ENCODE measurements around the gene NEGR1. TPM values are rescaled to one million over a fixed set of nuclear protein-coding genes. Genes with fewer than 3 reads are reported as not detected.

Gene NEGR1
- total and polyA plus RNA-seq, 2 experiments from 2014 or later: 0.57 to 0.94 TPM

DNA sequence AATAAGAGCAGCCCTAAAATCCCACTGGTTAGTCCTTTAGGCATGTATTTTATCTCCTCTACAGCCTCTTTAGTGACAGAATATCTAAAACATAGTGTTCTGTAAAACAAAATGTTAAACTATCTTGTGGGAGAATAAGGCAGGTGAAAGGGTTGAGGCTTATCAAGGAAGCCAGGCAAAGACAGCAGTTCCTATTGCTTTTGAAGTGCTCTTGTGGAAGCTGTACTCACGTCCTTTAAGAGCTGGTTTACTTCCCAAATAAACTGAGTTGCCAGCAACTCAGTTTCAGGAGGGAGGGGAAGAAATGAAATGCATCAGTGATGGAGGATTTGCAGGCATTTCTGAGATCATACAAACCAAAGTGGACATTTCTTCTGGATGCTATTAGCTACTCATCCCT lies 671.9 kb downstream of the NEGR1 start:
- Histone ChIP-seq H3K27ac (ENCODE audit: low read depth) (no peak overlapping the region), H3K36me3 (ENCODE audit: insufficient read depth) (no peaks in the 10 kb centered on the region), H3K27me3 (ENCODE audit: insufficient read depth) (no peaks in the 10 kb centered on the region), H3K9me2 (ENCODE audit: insufficient read depth) (0 out of 2 replicates have a peak, but pooled peaks cover 3% of the 10 kb centered on the region), H3K4me3 (no peak overlapping the region), H3K79me2 (replicated peaks; ENCODE audit: insufficient read depth) (no peaks in the 10 kb centered on the region), H3F3A (replicated peaks; ENCODE audit: low read depth) (no peaks in the 10 kb centered on the region), H3K4me2 (no peak overlapping the region), H4K20me1 (replicated peaks; ENCODE audit: insufficient read depth) (no peaks in the 10 kb centered on the region), H2AFZ (no peak overlapping the region), H3K4me1 (ENCODE audit: insufficient read depth) (no peaks in the 10 kb centered on the region)
- Mint-ChIP-seq H3K4me1 (peaks cover 2% of the 10 kb centered on the region; the same call in 1 of the 3 replicates), H3K9me3 (peaks cover 2% of the 10 kb centered on the region), H3K27me3 (ENCODE audit: insufficient read depth, low read depth, poor library complexity) (no peaks in the 10 kb centered on the region), H3K4me3 (no peak overlapping the region), H3K36me3 (ENCODE audit: low read depth) (peaks cover 3% of the 10 kb centered on the region; the same call in 1 of the 3 replicates), H3K27ac (no peak overlapping the region)
- TF ChIP-seq EZH2 (IDR thresholded peaks at IDR 0.05; ENCODE audit: low read depth, unreplicated experiment): no peak
- TF ChIP-seq EZH2phosphoT487 (IDR thresholded peaks at IDR 0.05; ENCODE audit: unreplicated experiment): no peak
- TF ChIP-seq ZNF114 (CRISPR knock-in tag; IDR thresholded peaks at IDR 0.05): no peak
- TF ChIP-seq, protein P1, sequence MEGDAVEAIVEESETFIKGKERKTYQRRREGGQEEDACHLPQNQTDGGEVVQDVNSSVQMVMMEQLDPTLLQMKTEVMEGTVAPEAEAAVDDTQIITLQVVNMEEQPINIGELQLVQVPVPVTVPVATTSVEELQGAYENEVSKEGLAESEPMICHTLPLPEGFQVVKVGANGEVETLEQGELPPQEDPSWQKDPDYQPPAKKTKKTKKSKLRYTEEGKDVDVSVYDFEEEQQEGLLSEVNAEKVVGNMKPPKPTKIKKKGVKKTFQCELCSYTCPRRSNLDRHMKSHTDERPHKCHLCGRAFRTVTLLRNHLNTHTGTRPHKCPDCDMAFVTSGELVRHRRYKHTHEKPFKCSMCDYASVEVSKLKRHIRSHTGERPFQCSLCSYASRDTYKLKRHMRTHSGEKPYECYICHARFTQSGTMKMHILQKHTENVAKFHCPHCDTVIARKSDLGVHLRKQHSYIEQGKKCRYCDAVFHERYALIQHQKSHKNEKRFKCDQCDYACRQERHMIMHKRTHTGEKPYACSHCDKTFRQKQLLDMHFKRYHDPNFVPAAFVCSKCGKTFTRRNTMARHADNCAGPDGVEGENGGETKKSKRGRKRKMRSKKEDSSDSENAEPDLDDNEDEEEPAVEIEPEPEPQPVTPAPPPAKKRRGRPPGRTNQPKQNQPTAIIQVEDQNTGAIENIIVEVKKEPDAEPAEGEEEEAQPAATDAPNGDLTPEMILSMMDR (conservative IDR thresholded peaks at IDR 0.05; ENCODE audit: low read depth in 2 of 2): no peak
- no peak for TF ChIP-seq STAT1 (IDR thresholded peaks at IDR 0.05; ENCODE audit: unreplicated experiment)
- TF ChIP-seq JUNB (IDR thresholded peaks at IDR 0.05; ENCODE audit: unreplicated experiment): no peak
- TF ChIP-seq, protein P2, sequence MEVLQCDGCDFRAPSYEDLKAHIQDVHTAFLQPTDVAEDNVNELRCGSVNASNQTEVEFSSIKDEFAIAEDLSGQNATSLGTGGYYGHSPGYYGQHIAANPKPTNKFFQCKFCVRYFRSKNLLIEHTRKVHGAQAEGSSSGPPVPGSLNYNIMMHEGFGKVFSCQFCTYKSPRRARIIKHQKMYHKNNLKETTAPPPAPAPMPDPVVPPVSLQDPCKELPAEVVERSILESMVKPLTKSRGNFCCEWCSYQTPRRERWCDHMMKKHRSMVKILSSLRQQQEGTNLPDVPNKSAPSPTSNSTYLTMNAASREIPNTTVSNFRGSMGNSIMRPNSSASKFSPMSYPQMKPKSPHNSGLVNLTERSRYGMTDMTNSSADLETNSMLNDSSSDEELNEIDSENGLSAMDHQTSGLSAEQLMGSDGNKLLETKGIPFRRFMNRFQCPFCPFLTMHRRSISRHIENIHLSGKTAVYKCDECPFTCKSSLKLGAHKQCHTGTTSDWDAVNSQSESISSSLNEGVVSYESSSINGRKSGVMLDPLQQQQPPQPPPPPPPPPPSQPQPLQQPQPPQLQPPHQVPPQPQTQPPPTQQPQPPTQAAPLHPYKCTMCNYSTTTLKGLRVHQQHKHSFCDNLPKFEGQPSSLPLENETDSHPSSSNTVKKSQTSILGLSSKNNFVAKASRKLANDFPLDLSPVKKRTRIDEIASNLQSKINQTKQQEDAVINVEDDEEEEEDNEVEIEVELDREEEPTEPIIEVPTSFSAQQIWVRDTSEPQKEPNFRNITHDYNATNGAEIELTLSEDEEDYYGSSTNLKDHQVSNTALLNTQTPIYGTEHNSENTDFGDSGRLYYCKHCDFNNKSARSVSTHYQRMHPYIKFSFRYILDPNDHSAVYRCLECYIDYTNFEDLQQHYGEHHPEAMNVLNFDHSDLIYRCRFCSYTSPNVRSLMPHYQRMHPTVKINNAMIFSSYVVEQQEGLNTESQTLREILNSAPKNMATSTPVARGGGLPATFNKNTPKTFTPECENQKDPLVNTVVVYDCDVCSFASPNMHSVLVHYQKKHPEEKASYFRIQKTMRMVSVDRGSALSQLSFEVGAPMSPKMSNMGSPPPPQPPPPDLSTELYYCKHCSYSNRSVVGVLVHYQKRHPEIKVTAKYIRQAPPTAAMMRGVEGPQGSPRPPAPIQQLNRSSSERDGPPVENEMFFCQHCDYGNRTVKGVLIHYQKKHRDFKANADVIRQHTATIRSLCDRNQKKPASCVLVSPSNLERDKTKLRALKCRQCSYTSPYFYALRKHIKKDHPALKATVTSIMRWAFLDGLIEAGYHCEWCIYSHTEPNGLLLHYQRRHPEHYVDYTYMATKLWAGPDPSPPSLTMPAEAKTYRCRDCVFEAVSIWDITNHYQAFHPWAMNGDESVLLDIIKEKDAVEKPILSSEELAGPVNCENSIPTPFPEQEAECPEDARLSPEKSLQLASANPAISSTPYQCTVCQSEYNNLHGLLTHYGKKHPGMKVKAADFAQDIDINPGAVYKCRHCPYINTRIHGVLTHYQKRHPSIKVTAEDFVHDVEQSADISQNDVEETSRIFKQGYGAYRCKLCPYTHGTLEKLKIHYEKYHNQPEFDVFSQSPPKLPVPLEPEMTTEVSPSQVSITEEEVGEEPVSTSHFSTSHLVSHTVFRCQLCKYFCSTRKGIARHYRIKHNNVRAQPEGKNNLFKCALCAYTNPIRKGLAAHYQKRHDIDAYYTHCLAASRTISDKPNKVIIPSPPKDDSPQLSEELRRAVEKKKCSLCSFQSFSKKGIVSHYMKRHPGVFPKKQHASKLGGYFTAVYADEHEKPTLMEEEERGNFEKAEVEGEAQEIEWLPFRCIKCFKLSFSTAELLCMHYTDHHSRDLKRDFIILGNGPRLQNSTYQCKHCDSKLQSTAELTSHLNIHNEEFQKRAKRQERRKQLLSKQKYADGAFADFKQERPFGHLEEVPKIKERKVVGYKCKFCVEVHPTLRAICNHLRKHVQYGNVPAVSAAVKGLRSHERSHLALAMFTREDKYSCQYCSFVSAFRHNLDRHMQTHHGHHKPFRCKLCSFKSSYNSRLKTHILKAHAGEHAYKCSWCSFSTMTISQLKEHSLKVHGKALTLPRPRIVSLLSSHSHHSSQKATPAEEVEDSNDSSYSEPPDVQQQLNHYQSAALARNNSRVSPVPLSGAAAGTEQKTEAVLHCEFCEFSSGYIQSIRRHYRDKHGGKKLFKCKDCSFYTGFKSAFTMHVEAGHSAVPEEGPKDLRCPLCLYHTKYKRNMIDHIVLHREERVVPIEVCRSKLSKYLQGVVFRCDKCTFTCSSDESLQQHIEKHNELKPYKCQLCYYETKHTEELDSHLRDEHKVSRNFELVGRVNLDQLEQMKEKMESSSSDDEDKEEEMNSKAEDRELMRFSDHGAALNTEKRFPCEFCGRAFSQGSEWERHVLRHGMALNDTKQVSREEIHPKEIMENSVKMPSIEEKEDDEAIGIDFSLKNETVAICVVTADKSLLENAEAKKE (CRISPR knock-in tag; IDR thresholded peaks at IDR 0.05): no peak
- TF ChIP-seq, protein P3, sequence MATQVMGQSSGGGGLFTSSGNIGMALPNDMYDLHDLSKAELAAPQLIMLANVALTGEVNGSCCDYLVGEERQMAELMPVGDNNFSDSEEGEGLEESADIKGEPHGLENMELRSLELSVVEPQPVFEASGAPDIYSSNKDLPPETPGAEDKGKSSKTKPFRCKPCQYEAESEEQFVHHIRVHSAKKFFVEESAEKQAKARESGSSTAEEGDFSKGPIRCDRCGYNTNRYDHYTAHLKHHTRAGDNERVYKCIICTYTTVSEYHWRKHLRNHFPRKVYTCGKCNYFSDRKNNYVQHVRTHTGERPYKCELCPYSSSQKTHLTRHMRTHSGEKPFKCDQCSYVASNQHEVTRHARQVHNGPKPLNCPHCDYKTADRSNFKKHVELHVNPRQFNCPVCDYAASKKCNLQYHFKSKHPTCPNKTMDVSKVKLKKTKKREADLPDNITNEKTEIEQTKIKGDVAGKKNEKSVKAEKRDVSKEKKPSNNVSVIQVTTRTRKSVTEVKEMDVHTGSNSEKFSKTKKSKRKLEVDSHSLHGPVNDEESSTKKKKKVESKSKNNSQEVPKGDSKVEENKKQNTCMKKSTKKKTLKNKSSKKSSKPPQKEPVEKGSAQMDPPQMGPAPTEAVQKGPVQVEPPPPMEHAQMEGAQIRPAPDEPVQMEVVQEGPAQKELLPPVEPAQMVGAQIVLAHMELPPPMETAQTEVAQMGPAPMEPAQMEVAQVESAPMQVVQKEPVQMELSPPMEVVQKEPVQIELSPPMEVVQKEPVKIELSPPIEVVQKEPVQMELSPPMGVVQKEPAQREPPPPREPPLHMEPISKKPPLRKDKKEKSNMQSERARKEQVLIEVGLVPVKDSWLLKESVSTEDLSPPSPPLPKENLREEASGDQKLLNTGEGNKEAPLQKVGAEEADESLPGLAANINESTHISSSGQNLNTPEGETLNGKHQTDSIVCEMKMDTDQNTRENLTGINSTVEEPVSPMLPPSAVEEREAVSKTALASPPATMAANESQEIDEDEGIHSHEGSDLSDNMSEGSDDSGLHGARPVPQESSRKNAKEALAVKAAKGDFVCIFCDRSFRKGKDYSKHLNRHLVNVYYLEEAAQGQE (IDR thresholded peaks at IDR 0.05; ENCODE audit: unreplicated experiment): no peak
- TF ChIP-seq ZNF331 (CRISPR knock-in tag; IDR thresholded peaks at IDR 0.05; ENCODE audit: low read depth): no peak
- no peak for TF ChIP-seq CREB1 (CRISPR knock-in tag; IDR thresholded peaks at IDR 0.05; ENCODE audit: low read depth)
- ATAC-seq (no peak), DNase-seq (ENCODE audit: low spot score) (no peak)

Measured in GM23338 (cell line).